HG03039 (cell line): ENCODE results near the gene CACNA1B.

ENCODE experiments used
- ATAC-seq: cut with Tn5 transposase; IDR thresholded peaks from one replicate; pipeline ENCODE4 v1.9.1; 2021; ENCODE audit warnings: mild to moderate bottlenecking, moderate library complexity; ENCODE audit not compliant: unreplicated experiment

CACNA1B gene

GRCh38 chr9:138049779-138050471 is 172.3 kb downstream of the CACNA1B start:
- no peak for ATAC-seq

DNA sequence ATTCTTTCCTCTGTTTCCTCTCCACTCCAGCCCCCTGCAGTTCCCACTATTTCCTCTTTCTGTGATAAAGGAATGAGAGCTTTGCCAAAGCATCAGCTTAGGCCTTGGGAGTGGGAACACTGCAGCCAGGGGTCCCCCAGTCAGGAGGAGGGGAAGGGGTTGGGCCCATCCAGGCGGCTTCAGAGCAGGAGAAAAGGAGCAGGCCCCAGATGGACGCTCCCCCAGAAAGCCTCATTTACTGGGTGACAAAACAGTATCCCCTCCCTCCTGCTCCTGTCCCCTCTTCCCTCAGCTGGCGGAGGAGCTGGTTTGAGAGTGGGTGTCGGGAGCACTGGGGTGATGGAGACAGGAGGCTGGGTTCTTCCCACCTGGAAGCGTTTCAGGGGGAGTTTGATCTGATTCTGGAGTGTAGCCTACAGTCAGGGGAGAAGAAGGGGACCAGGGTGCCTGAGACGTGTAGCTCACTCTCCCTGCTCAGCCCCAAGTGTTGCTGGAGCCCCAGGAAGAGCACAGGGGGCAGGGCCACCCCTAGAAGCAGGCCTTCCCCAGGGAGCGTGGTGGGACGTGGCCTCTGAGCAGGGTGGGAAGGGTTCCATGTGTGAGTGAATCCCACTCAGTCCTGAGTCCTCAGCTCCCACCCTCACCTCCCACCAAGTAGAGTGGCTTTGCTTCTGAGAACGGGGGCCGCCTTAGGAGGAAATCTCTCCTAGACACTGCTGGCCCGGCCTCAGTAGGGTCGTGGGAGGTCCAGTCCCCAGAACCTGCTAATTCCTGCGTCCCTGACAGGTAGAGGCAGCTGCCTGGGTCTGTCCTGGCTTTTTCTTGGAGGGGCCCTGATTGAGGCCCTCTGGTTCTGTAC is 173.1 kb downstream of the CACNA1B start:
- no peak for ATAC-seq

- ATAC-seq = no peak
Measured at GRCh38 chr9:138051586-138052321, 174.2 kb downstream of the CACNA1B start.

DNA sequence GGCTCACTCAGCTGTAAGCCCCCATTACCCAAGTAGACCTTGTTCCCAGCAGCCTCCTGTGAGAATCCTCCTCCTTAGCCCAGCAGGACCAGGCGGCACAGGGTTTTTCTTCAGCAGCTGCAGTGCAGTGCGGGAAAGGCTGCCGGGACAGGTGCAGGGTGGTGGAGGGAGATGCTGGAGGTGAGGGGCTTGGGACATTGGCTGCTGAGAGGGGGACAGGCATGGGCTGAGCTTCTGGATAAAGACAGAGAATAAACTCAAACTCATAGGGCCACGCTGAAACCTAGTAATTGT is 174.7 kb downstream of the CACNA1B start:
- no peak for ATAC-seq

GRCh38 chr9:138052635-138053320 is 175.2 kb downstream of the CACNA1B start:
- no peak for ATAC-seq

- no peak for ATAC-seq
Measured at GRCh38 chr9:138053321-138053868, 175.8 kb downstream of the CACNA1B start.

DNA sequence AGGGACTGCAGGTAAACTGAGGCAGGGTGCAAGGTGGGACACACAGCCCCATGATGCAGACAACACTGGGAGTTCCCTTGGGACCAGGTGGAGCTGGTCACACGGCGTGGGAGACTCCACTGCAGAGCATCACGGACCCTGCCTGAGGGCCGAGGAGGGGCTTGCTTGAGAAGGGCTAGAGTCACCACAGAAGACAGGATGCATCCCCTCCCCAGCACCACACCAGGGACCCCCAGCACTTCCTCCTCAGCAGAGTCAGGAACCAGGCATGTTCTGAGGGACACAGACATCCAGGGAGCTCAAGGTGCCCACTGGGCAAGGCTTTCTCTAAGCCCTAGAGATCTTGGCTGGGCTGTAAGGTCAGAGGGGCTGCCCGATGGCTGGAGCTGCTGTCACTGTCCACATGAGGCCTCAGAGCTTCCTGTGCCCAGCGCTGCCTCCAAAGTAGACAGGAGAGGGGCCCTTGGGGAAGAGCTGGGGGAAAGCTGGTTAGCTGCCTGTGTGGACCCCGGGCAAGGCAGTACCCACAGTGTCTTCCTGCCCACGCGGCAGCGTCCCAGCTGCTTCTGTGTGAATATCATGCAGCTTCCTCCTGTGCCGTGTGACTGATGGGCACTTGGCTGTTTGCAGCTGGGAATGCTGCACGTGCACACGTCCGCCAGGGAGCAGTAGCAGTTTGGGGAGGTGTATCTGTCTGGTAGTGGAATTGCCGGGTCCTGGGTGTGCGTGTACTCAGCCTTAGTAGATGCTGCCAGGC is 176.6 kb downstream of the CACNA1B start:
- ATAC-seq = no peak

DNA sequence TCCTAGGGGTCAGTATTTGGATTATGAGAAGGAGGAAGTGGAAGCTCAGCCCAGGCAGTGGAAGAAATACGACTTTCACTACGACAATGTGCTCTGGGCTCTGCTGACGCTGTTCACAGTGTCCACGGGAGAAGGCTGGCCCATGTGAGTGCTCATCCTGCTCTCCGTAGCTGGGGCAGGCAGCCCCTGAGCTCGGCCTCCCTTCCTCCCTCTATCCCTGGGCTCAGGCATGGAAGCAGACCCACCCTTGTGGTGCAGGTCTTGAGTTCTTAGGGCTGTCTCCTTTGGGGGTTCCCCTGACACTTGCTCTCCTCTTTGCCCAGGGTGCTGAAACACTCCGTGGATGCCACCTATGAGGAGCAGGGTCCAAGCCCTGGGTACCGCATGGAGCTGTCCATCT is 180.1 kb downstream of the CACNA1B start:
- ATAC-seq = no peak

DNA sequence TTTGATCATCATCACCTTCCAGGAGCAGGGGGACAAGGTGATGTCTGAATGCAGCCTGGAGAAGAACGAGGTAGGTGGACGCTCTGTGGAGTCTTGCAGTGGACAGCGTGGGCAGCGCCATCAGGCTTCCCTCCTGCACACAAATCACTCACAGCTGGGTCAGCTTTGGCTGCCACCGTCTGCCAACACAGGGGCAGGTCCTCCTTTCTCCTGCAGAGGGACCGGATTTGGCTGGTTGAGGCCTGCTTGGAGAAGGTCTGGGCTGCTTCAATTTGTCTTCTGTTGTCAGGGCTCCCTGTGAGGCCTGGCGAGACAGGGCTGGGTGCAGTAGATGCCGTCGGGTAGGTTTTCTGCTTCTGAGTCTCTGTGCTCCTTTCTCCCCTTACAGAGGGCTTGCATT is 180.6 kb downstream of the CACNA1B start:
- no peak for ATAC-seq

DNA sequence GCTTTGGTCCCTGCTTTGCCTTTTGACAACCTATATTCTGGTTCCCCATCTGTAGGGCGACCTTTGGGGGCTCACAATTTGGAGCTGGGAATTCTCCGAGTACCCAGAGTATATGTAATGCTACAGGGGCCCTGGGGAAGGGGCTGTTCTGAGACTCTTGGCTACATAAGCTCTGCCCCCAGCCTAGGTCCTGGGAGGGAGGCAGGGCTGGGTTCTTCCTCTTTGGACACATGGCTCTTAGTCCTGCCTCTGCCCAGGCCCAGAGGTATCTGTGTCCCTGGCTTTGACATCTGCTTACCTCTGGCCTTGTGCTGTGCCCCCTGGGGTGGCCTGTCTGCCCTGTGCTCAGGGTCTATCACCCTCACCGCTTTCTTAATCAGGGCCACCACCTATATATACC is 181.6 kb downstream of the CACNA1B start:
- no peak for ATAC-seq

DNA sequence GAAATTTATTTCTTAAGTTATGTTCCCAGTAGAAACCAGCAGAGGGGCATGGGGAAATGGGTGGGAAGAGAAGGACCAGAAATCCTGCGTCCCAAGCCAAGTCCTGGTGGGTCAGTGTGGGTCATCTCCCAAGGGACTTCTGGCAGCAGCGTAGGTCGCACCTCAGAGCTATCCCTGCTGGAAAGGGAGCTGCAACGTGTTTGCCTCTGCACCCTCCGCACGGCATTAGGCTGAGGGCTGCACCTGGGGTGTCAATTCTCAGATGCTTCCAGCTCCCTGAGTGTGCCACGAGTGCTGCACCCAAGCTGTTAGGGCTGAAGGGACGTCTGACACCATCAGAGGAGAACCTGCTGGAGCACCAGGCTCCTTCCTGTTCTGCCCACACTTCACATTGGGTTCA is 182.8 kb downstream of the CACNA1B start:
- ATAC-seq = no peak

- no peak for ATAC-seq
Measured at GRCh38 chr9:138060881-138061280, 183.3 kb downstream of the CACNA1B start.

GRCh38 chr9:138061631-138062030 is 184.0 kb downstream of the CACNA1B start:
- no peak for ATAC-seq

- ATAC-seq = no peak
Measured at GRCh38 chr9:138062196-138062595, 184.6 kb downstream of the CACNA1B start.

GRCh38 chr9:138063033-138063432 is 185.5 kb downstream of the CACNA1B start:
- ATAC-seq = no peak

- ATAC-seq = no peak
Measured at GRCh38 chr9:138063785-138064184, 186.2 kb downstream of the CACNA1B start.

DNA sequence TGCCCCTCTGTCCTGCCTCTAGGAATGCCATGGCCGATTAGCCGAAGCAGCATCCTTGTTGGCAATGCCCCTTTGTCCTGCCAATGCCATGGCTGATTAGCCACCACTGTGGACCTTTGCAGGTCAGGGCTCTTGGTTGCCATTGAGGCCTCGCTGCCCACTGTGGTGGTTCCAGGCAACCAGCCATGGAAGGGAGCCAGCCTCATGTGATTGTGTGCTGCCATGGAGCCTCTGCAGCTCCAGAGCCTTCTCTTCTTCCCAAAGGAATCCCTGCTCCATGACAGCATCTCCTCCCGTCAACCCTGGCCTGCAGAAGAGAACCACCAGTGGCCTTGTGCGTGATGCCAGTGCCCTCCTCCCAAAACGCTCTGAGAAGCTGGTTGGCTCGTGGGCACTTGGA is 187.0 kb downstream of the CACNA1B start:
- ATAC-seq = no peak

- ATAC-seq = no peak
Measured at GRCh38 chr9:138065287-138065686, 187.7 kb downstream of the CACNA1B start.

- ATAC-seq = no peak
Measured at GRCh38 chr9:138066049-138066448, 188.5 kb downstream of the CACNA1B start.
